ENCODE data around the gene HNRNPAB. TPM values are rescaled to one million over a fixed set of nuclear protein-coding genes. Genes with fewer than 3 reads are reported as not detected.
"Not testable (repeated sequence)": the region's sequence is repeated elsewhere in the genome, so short reads cannot be mapped to it uniquely, and the experiment has no call there.

HNRNPAB gene
- total RNA-seq, 6 experiments from 2014 or later = 44.2 to 96.1 (median 73.5) TPM

GRCh38 chr5:178252258-178252657, 47.9 kb downstream of the HNRNPAB start:
- intact Hi-C loops (cut with DNase I) = no loop called here
- TF ChIP-seq POLR2A (IDR thresholded peaks at IDR 0.05) (no peak), CTCF (IDR thresholded peaks at IDR 0.05) (no peak)
- WGBS (ENCODE audit: insufficient coverage, low coverage, low lambda C conversion rate, missing lambda C conversion rate) = 71% methylated on average over 5 of the region's 8 CpGs
- DNase-seq (peak in 1 of 3 donors; percentile 55), ATAC-seq (peak in 1 of 4 donors; percentile 17)
- H3K36me3 ChIP-seq = no peaks in the 10 kb centered on the region
- no peak overlapping the region for H3K27ac ChIP-seq
- no peak overlapping the region for H3K4me3 ChIP-seq
- peaks cover 0 to 10% (median 3%) of the 10 kb centered on the region in 4 donors for H3K4me1 ChIP-seq
- no peaks in the 10 kb centered on the region for H3K9me3 ChIP-seq
- H3K27me3 ChIP-seq = no peaks in the 10 kb centered on the region

GRCh38 chr5:178253632-178254031, 49.3 kb downstream of the HNRNPAB start:
- DNase-seq; H3K9me3 ChIP-seq; H3K4me3 ChIP-seq; ATAC-seq; H3K27ac ChIP-seq; H3K36me3 ChIP-seq; intact Hi-C loops (cut with DNase I); H3K27me3 ChIP-seq: not testable (repeated sequence)
- WGBS (ENCODE audit: insufficient coverage, low coverage, low lambda C conversion rate, missing lambda C conversion rate) = 86% methylated on average over 16 of the region's 18 CpGs
- peaks cover 0 to 10% (median 3%) of the 10 kb centered on the region in 4 donors for H3K4me1 ChIP-seq

GRCh38 chr5:178256746-178257145, 52.4 kb downstream of the HNRNPAB start:
- intact Hi-C loops (cut with DNase I) = no loop called here
- no peaks in the 10 kb centered on the region for H3K36me3 ChIP-seq
- ATAC-seq (no peak), DNase-seq (no peak)
- no peaks in the 10 kb centered on the region for H3K9me3 ChIP-seq
- H3K27ac ChIP-seq = no peak overlapping the region
- no peaks in the 10 kb centered on the region for H3K27me3 ChIP-seq
- H3K4me1 ChIP-seq = no peaks in the 10 kb centered on the region
- TF ChIP-seq CTCF (IDR thresholded peaks at IDR 0.05) = no peak
- no peak for TF ChIP-seq POLR2A (IDR thresholded peaks at IDR 0.05)
- no peak overlapping the region for H3K4me3 ChIP-seq
- WGBS (ENCODE audit: insufficient coverage, low coverage, low lambda C conversion rate, missing lambda C conversion rate) = no CpG with 5 or more reads among the region's 19 CpGs

GRCh38 chr5:178257650-178258049, 53.3 kb downstream of the HNRNPAB start:
- Histone ChIP-seq H3K9me3 (no peaks in the 10 kb centered on the region), H3K4me1 (no peaks in the 10 kb centered on the region), H3K4me3 (no peak overlapping the region), H3K36me3 (no peaks in the 10 kb centered on the region), H3K27ac (no peak overlapping the region), H3K27me3 (no peaks in the 10 kb centered on the region)
- TF ChIP-seq POLR2A (IDR thresholded peaks at IDR 0.05) = no peak
- intact Hi-C loops (cut with DNase I) = no loop called here
- ATAC-seq (no peak), DNase-seq (no peak)
- WGBS (ENCODE audit: insufficient coverage, low coverage, low lambda C conversion rate, missing lambda C conversion rate) = 88% methylated on average over 4 of the region's 4 CpGs

GRCh38 chr5:178259623-178260536, 55.5 kb downstream of the HNRNPAB start:
- Histone ChIP-seq H3K9me3 (no peaks in the 10 kb centered on the region), H3K27me3 (no peaks in the 10 kb centered on the region), H3K36me3 (no peaks in the 10 kb centered on the region), H3K4me3 (no peak overlapping the region), H3K4me1 (no peaks in the 10 kb centered on the region), H3K27ac (no peak overlapping the region)
- intact Hi-C loops (cut with DNase I) = no loop called here
- DNase-seq (peak in 1 of 3 donors; percentile 59), ATAC-seq (peak in 3 of 4 donors; percentile 26 to 86 (median 53))
- TF ChIP-seq CTCF (IDR thresholded peaks at IDR 0.05) = no peak
- no peak for TF ChIP-seq POLR2A (IDR thresholded peaks at IDR 0.05)
- 63% methylated on average over 19 of the region's 21 CpGs for WGBS (ENCODE audit: insufficient coverage, low coverage, low lambda C conversion rate, missing lambda C conversion rate)

Other genes starting within 250 kb of the HNRNPAB start
- not detected for gene PROP1, start 208.3 kb upstream of the HNRNPAB start, total RNA-seq
- gene N4BP3, start 91.0 kb upstream of the HNRNPAB start, total RNA-seq = under 1 TPM; 0.05 to 0.33 (median 0.06) TPM
- gene RMND5B, start 73.5 kb upstream of the HNRNPAB start, total RNA-seq = 10 to 100 TPM; 14.4 to 23.5 (median 20.9) TPM
- gene NHP2, start 50.6 kb upstream of the HNRNPAB start, total RNA-seq = 100 to 1,000 TPM in 2 of 6 experiments, 10 to 100 TPM in 4; 35.5 to 174 (median 43.9) TPM
- gene GMCL2, start 17.2 kb upstream of the HNRNPAB start, total RNA-seq = not detected
- 100 to 1,000 TPM in 3 of 6 experiments, 10 to 100 TPM in 3; 64.3 to 133 (median 85.8) TPM for gene PHYKPL, start 28.3 kb downstream of the HNRNPAB start, total RNA-seq

All from right lobe of liver (tissue), 6 donors.